Breast epithelium (tissue), 4 donors: Measurements from ENCODE around the gene PRH1. TPM values are rescaled to one million over a fixed set of nuclear protein-coding genes. Genes with fewer than 3 reads are reported as not detected.

ENCODE experiments used
- DNase-seq, 2 donors: peaks; one replicate each; pipeline ENCODE4 v3.0.0-alpha.2; 2019; ENCODE audit warnings: low spot score in 2 of 2
- H3K27ac ChIP-seq, 2 donors: fragments of 200-600 bp; sonication (generic) in 1 of 2; one replicate each; pipeline ENCODE4 v1.5.1; 2016 to 2019; ENCODE audit warnings: mild to moderate bottlenecking in 1 of 2
- H3K27me3 ChIP-seq, 2 donors: fragments of 200-600 bp; sonication (generic) in 1 of 2; one replicate each; pipeline versions ENCODE4 v1.5.1 to v1.6.0; 2017 to 2019; ENCODE audit warnings: control low read depth in 1 of 2, mild to moderate bottlenecking in 1 of 2
- H3K36me3 ChIP-seq: fragments of 200-600 bp; one replicate; pipeline ENCODE4 v1.5.1; 2019
- H3K4me1 ChIP-seq, 2 donors: fragments of 200-600 bp; sonication (generic); one replicate each; pipeline ENCODE4 v1.5.1; 2016 to 2019; ENCODE audit warnings: control low read depth in 1 of 2
- H3K4me3 ChIP-seq, 3 donors: fragments of 200-600 bp; sonication (generic); 1 replicate in 2 of 3; 2 replicates in 1 of 3; pipeline ENCODE4 v1.5.1; 2016 to 2019; ENCODE audit warnings: mild to moderate bottlenecking in 3 of 3, moderate library complexity in 2 of 3
- H3K9me3 ChIP-seq, 2 donors: fragments of 200-600 bp; sonication (generic) in 1 of 2; one replicate each; pipeline ENCODE4 v1.5.1; 2016 to 2019; ENCODE audit warnings: control low read depth in 1 of 2
- POLR2A ChIP-seq: fragments of 450-650 bp; IDR thresholded peaks from one replicate; pipeline ENCODE4 v1.6.1; 2016; ENCODE audit warnings: antibody characterized with exemption, mild to moderate bottlenecking, moderate library complexity
- POLR2AphosphoS5 ChIP-seq, 3 donors: sonication (generic); formaldehyde crosslinking; IDR thresholded peaks; one replicate each; pipeline ENCODE4 v1.6.1; 2017; ENCODE audit warnings: antibody characterized with exemption in 3 of 3
- intact Hi-C: fragments of 100-400 bp; cut with DNase I; formaldehyde crosslinking; loops from one replicate; pipeline ENCODE4 v1.15.1; 2023; ENCODE audit warnings: low total_unique reads
- total RNA-seq, 3 donors: library from RNA; depleted of rRNA; stranded (reverse); fragments of >200 nt; gene quantifications; one replicate each; pipeline ENCODE4 v1.1.0, GENCODE V29; 2016
- TF ChIP-seq, protein P1 (sequence below), 3 donors: fragments of 450-650 bp; IDR thresholded peaks; one replicate each; pipeline ENCODE4 v1.5.1; 2016 to 2017; ENCODE audit warnings: antibody characterized with exemption in 3 of 3, mild to moderate bottlenecking in 3 of 3, moderate library complexity in 3 of 3

Gene PRH1
- total RNA-seq, 3 donors from 2014 or later: 30.9 to 72.6 (median 39.0) TPM

- Histone ChIP-seq H3K27me3 (no peaks in the 10 kb centered on the region), H3K9me3 (peaks cover 0 to 5% of the 10 kb centered on the region in 2 donors), H3K4me1 (no peaks in the 10 kb centered on the region), H3K36me3 (no peaks in the 10 kb centered on the region), H3K27ac (no peak overlapping the region), H3K4me3 (no peak overlapping the region)
- no peak for DNase-seq
- intact Hi-C loops: no loop called here
- TF ChIP-seq POLR2A: no peak
- TF ChIP-seq POLR2AphosphoS5 (IDR thresholded peaks at IDR 0.05): no peak
- TF ChIP-seq, protein P1, sequence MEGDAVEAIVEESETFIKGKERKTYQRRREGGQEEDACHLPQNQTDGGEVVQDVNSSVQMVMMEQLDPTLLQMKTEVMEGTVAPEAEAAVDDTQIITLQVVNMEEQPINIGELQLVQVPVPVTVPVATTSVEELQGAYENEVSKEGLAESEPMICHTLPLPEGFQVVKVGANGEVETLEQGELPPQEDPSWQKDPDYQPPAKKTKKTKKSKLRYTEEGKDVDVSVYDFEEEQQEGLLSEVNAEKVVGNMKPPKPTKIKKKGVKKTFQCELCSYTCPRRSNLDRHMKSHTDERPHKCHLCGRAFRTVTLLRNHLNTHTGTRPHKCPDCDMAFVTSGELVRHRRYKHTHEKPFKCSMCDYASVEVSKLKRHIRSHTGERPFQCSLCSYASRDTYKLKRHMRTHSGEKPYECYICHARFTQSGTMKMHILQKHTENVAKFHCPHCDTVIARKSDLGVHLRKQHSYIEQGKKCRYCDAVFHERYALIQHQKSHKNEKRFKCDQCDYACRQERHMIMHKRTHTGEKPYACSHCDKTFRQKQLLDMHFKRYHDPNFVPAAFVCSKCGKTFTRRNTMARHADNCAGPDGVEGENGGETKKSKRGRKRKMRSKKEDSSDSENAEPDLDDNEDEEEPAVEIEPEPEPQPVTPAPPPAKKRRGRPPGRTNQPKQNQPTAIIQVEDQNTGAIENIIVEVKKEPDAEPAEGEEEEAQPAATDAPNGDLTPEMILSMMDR (IDR thresholded peaks at IDR 0.05): no peak
Measured at GRCh38 chr12:10896854-10897253, 12.8 kb upstream of the PRH1 start.

- H3K4me1 ChIP-seq: no peaks in the 10 kb centered on the region
- no peak overlapping the region for H3K4me3 ChIP-seq
- no peaks in the 10 kb centered on the region for H3K27me3 ChIP-seq
- TF ChIP-seq POLR2A (no peak), POLR2AphosphoS5 (IDR thresholded peaks at IDR 0.05) (no peak)
- TF ChIP-seq, protein P1 (IDR thresholded peaks at IDR 0.05): no peak
- no peaks in the 10 kb centered on the region for H3K9me3 ChIP-seq
- no peak overlapping the region for H3K27ac ChIP-seq
- no peaks in the 10 kb centered on the region for H3K36me3 ChIP-seq
- no peak for DNase-seq
- intact Hi-C loops: no loop called here
Measured at GRCh38 chr12:10891937-10892336, 7.9 kb upstream of the PRH1 start.

DNA sequence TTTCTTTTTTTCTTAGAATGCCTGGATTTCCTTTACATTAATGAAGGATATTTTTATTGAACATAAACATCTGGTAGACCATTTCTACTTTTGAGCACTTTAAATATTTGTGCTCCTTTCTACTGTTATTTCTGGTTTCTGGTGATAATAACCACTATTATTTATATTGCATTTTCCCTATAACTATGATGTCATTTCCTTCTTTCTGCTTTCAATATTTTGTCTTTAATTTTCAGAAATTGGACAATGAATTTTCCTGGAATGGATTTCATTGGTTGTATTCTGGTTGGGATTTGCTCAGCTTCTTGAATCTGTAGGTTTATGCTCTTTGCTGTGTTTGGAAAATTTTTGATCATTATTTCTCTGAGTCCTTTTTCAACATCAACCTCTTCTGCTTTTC is 5.2 kb upstream of the PRH1 start:
- no peaks in the 10 kb centered on the region for H3K27me3 ChIP-seq
- TF ChIP-seq POLR2AphosphoS5 (IDR thresholded peaks at IDR 0.05) (no peak), POLR2A (no peak)
- TF ChIP-seq, protein P1 (IDR thresholded peaks at IDR 0.05): no peak
- no peaks in the 10 kb centered on the region for H3K36me3 ChIP-seq
- no peak overlapping the region for H3K4me3 ChIP-seq
- intact Hi-C loops: no loop called here
- H3K9me3 ChIP-seq: no peaks in the 10 kb centered on the region
- H3K27ac ChIP-seq: no peak overlapping the region
- no peak for DNase-seq
- no peaks in the 10 kb centered on the region for H3K4me1 ChIP-seq

DNA sequence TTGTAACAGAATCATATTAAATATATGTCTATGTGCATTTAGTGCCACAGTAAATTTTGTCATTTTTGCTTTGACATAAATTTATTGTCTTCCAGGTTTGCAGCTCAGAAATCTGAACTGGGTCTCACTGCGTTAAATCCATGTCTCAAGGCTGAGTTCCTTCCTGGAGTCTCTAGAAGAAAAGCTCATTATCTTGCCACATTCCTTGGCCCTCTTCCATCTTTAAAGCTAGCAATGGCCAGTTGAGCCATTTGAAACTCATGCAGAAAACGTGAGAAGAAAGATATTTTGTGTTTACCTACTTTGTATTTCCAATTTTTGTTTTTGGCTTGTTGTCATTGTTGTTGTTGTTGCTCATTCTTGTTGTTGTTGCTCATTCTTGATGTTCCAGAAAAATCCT is 10.7 kb downstream of the PRH1 start:
- intact Hi-C loops: no loop called here
- peaks cover 0 to 6% of the 10 kb centered on the region in 2 donors for H3K9me3 ChIP-seq
- TF ChIP-seq POLR2AphosphoS5 (IDR thresholded peaks at IDR 0.05): no peak
- TF ChIP-seq, protein P1 (IDR thresholded peaks at IDR 0.05): no peak
- TF ChIP-seq POLR2A: no peak

GRCh38 chr12:10867381-10867780 is 16.7 kb downstream of the PRH1 start:
- DNase-seq: no peak
- H3K4me1 ChIP-seq: no peaks in the 10 kb centered on the region
- no peaks in the 10 kb centered on the region for H3K27me3 ChIP-seq
- H3K36me3 ChIP-seq: no peaks in the 10 kb centered on the region
- peaks cover 0 to 7% of the 10 kb centered on the region in 2 donors for H3K9me3 ChIP-seq
- no peak overlapping the region for H3K4me3 ChIP-seq
- intact Hi-C loops: no loop called here
- no peak overlapping the region for H3K27ac ChIP-seq
- TF ChIP-seq, protein P1 (IDR thresholded peaks at IDR 0.05): peak in 1 of 3 donors; percentile 12
- TF ChIP-seq POLR2AphosphoS5 (IDR thresholded peaks at IDR 0.05): no peak
- no peak for TF ChIP-seq POLR2A

More for the DNA sequence above, 10.7 kb downstream of the PRH1 start:
- peaks cover 3% of the 10 kb centered on the region for H3K36me3 ChIP-seq
- DNase-seq: no peak
- no peaks in the 10 kb centered on the region for H3K27me3 ChIP-seq
- H3K4me3 ChIP-seq: no peak overlapping the region
- H3K27ac ChIP-seq: no peak overlapping the region
- no peaks in the 10 kb centered on the region for H3K4me1 ChIP-seq
